Measurements from ENCODE around the gene RASSF4.

The RASSF4 gene

GRCh38 chr10:44977287-44978212 lies 17.9 kb downstream of the RASSF4 start:
- no peak for DNase-seq

GRCh38 chr10:44978213-44978569 lies 18.6 kb downstream of the RASSF4 start:
- DNase-seq: no peak

GRCh38 chr10:44978570-44979280 lies 19.1 kb downstream of the RASSF4 start, which contains the start of gene DEPP1:
DEPP1 (minus strand) TSS chr10:44978809; CDS start chr10:44978030, 779 bp downstream.
- peak; percentile 52 for DNase-seq

GRCh38 chr10:44979281-44980191 lies 19.9 kb downstream of the RASSF4 start:
- DNase-seq: no peak

GRCh38 chr10:44980309-44981171 lies 20.9 kb downstream of the RASSF4 start:
- no peak for DNase-seq

GRCh38 chr10:44981172-44982113 lies 21.8 kb downstream of the RASSF4 start:
- DNase-seq: no peak

GRCh38 chr10:44982114-44982460 lies 22.5 kb downstream of the RASSF4 start:
- no peak for DNase-seq

- no peak for DNase-seq
Observed at GRCh38 chr10:44982496-44982895, 22.9 kb downstream of the RASSF4 start.

- no peak for DNase-seq
Observed at GRCh38 chr10:44983066-44983894, 23.7 kb downstream of the RASSF4 start.

- DNase-seq: no peak
Observed at GRCh38 chr10:44983895-44984278, 24.3 kb downstream of the RASSF4 start.

GRCh38 chr10:44984671-44985101 lies 25.1 kb downstream of the RASSF4 start:
- no peak for DNase-seq

GRCh38 chr10:44985175-44985681 lies 25.6 kb downstream of the RASSF4 start:
- DNase-seq: no peak

GRCh38 chr10:44986179-44986578 lies 26.6 kb downstream of the RASSF4 start:
- no peak for DNase-seq

- no peak for DNase-seq
Observed at GRCh38 chr10:44986670-44987069, 27.1 kb downstream of the RASSF4 start.

- no peak for DNase-seq
Observed at GRCh38 chr10:44988957-44989585, 29.5 kb downstream of the RASSF4 start.

GRCh38 chr10:44989597-44990301 lies 30.1 kb downstream of the RASSF4 start:
- DNase-seq: no peak

GRCh38 chr10:44990302-44990655 lies 30.7 kb downstream of the RASSF4 start:
- DNase-seq: no peak

- no peak for DNase-seq
Observed at GRCh38 chr10:44990965-44991364, 31.4 kb downstream of the RASSF4 start.

GRCh38 chr10:44991571-44991970 lies 32.0 kb downstream of the RASSF4 start:
- DNase-seq: no peak

Data from NCI-H1417 treated with DMSO at 0.1 percent for 48 hours (cell line).